Measurements from ENCODE around the gene DMD. TPM values are rescaled to one million over a fixed set of nuclear protein-coding genes. Genes with fewer than 3 reads are reported as not detected.

The DMD gene
- total RNA-seq, 1 experiment from 2014 or later, result 47.2 TPM

- ChIA-PET POLR2A (no interaction called here), CTCF (no interaction called here)
- H3K27ac Mint-ChIP-seq (ENCODE audit: unreplicated experiment), result no peak overlapping the region
- Histone ChIP-seq H3K9me3 (no peaks in the 10 kb centered on the region), H3K27me3 (replicated peaks; ENCODE audit: control insufficient read depth, insufficient read depth, low read length) (no peaks in the 10 kb centered on the region), H3K36me3 (ENCODE audit: control insufficient read depth, insufficient read depth, low read length) (no peaks in the 10 kb centered on the region), H3K4me1 (no peaks in the 10 kb centered on the region), H3K4me3 (ENCODE audit: low read depth, low read length) (no peak overlapping the region)
- no peaks in the 10 kb centered on the region for H3K9me3 Mint-ChIP-seq (ENCODE audit: unreplicated experiment)
- no TSS peak for BruUV-seq (replicated peaks)
- no peaks in the 10 kb centered on the region for H3K36me3 Mint-ChIP-seq (ENCODE audit: insufficient read depth, unreplicated experiment)
- no peaks in the 10 kb centered on the region for H3K4me1 Mint-ChIP-seq (ENCODE audit: low read depth, unreplicated experiment)
- TF ChIP-seq CTCF (IDR thresholded peaks at IDR 0.05; ENCODE audit: insufficient read depth in 1 of 2, low read depth in 1 of 2, low read length in 1 of 2, severe bottlenecking in 1 of 2, unreplicated experiment in 1 of 2), result no peak
- intact Hi-C loops (cut with micrococcal nuclease; ENCODE audit: unreplicated experiment), result no loop called here
- H3K4me3 Mint-ChIP-seq (ENCODE audit: unreplicated experiment), result no peak overlapping the region
- DNase-seq, result no peak
- H3K27me3 Mint-ChIP-seq (ENCODE audit: insufficient read depth, unreplicated experiment), result no peaks in the 10 kb centered on the region
These were observed 78.0 kb downstream of the DMD start for GRCh38 chrX:33133320-33133719.

DNA sequence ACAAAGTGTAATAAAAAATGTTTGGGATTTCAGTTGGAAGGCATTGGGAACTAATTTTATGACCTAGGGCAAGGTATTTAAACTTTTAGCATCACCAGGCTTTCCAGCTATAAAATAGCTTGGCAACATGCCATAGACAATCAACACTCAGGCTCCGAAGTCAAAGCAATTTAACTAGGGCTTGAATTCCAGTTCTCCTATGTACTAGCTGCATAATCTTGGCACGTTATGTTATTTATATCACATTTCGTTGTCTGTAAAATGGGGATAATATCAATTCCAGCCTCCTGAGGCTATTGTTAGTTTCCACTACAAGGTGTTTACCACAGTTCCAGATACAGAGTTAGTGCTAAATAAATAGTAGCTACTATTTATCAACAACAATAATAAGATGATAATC lies 78.8 kb downstream of the DMD start:
- no peaks in the 10 kb centered on the region for H3K27me3 Mint-ChIP-seq (ENCODE audit: insufficient read depth, unreplicated experiment)
- no peak overlapping the region for H3K4me3 ChIP-seq (ENCODE audit: low read depth, low read length)
- ChIA-PET POLR2A (no interaction called here), CTCF (no interaction called here)
- no peaks in the 10 kb centered on the region for H3K27me3 ChIP-seq (replicated peaks; ENCODE audit: control insufficient read depth, insufficient read depth, low read length)
- H3K36me3 ChIP-seq (ENCODE audit: control insufficient read depth, insufficient read depth, low read length), result no peaks in the 10 kb centered on the region
- H3K36me3 Mint-ChIP-seq (ENCODE audit: insufficient read depth, unreplicated experiment), result no peaks in the 10 kb centered on the region
- intact Hi-C loops (cut with micrococcal nuclease; ENCODE audit: unreplicated experiment), result no loop called here
- no TSS peak for BruUV-seq (replicated peaks)
- no peaks in the 10 kb centered on the region for H3K4me1 ChIP-seq
- H3K9me3 Mint-ChIP-seq (ENCODE audit: unreplicated experiment), result no peaks in the 10 kb centered on the region
- DNase-seq, result no peak
- no peak for TF ChIP-seq CTCF (IDR thresholded peaks at IDR 0.05; ENCODE audit: insufficient read depth in 1 of 2, low read depth in 1 of 2, low read length in 1 of 2, severe bottlenecking in 1 of 2, unreplicated experiment in 1 of 2)
- no peaks in the 10 kb centered on the region for H3K9me3 ChIP-seq
- H3K4me1 Mint-ChIP-seq (ENCODE audit: low read depth, unreplicated experiment), result no peaks in the 10 kb centered on the region
- H3K4me3 Mint-ChIP-seq (ENCODE audit: unreplicated experiment), result no peak overlapping the region
- no peak overlapping the region for H3K27ac Mint-ChIP-seq (ENCODE audit: unreplicated experiment)

GRCh38 chrX:33129607-33130006 lies 81.7 kb downstream of the DMD start:
- Mint-ChIP-seq H3K27ac (ENCODE audit: unreplicated experiment) (no peak overlapping the region), H3K36me3 (ENCODE audit: insufficient read depth, unreplicated experiment) (no peaks in the 10 kb centered on the region), H3K9me3 (ENCODE audit: unreplicated experiment) (no peaks in the 10 kb centered on the region), H3K27me3 (ENCODE audit: insufficient read depth, unreplicated experiment) (no peaks in the 10 kb centered on the region), H3K4me3 (ENCODE audit: unreplicated experiment) (no peak overlapping the region), H3K4me1 (ENCODE audit: low read depth, unreplicated experiment) (no peaks in the 10 kb centered on the region)
- no TSS peak for BruUV-seq (replicated peaks)
- ChIA-PET POLR2A (no interaction called here), CTCF (no interaction called here)
- no peaks in the 10 kb centered on the region for H3K27me3 ChIP-seq (replicated peaks; ENCODE audit: control insufficient read depth, insufficient read depth, low read length)
- no peak for DNase-seq
- H3K9me3 ChIP-seq, result no peaks in the 10 kb centered on the region
- intact Hi-C loops (cut with micrococcal nuclease; ENCODE audit: unreplicated experiment), result no loop called here
- no peak overlapping the region for H3K4me3 ChIP-seq (ENCODE audit: low read depth, low read length)
- no peaks in the 10 kb centered on the region for H3K4me1 ChIP-seq
- no peak for TF ChIP-seq CTCF (IDR thresholded peaks at IDR 0.05; ENCODE audit: insufficient read depth in 1 of 2, low read depth in 1 of 2, low read length in 1 of 2, severe bottlenecking in 1 of 2, unreplicated experiment in 1 of 2)
- H3K36me3 ChIP-seq (ENCODE audit: control insufficient read depth, insufficient read depth, low read length), result no peaks in the 10 kb centered on the region

All from Caco-2 (cell line).